Vagina (tissue), 2 donors: ENCODE measurements around the gene VPS45.

Experiments
- POLR2A ChIP-seq, 2 donors: fragments of 450-650 bp; IDR thresholded peaks; one replicate each; pipeline ENCODE4 v1.6.1; 2017; ENCODE audit warnings: antibody characterized with exemption in 2 of 2, mild to moderate bottlenecking in 2 of 2, moderate library complexity in 2 of 2
- TF ChIP-seq, protein P1 (sequence below), 3 experiments: fragments of 450-650 bp in 2 of 3; fragments of 200-600 bp in 1 of 3; sonication (generic) in 1 of 3; IDR thresholded peaks; one replicate each; pipeline ENCODE4 v1.5.1; 2017 to 2019; ENCODE audit warnings: antibody characterized with exemption in 3 of 3, mild to moderate bottlenecking in 2 of 3, moderate library complexity in 2 of 3

DNA sequence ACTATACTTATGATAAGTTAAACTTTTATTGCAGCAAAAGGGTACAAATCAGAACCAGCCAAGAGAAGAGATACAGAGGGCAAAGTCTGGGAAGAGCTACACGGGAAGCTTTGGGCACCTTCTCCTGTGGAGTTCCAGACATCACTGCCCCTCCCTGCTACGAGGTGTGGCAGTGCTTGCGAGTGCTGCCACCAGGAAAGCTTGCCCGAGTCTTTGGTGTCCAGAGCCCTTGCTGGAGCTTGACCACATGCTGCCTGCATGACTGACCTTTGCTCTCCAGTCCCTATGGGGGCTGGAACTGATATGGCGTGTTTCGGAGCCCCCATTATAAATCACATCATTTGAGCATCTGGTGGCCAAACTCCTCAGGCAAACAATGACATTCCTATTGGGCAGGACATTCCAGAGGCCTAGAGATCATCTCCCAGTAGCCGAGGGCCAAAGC is 105.6 kb downstream of the VPS45 start:
- TF ChIP-seq, protein P1, sequence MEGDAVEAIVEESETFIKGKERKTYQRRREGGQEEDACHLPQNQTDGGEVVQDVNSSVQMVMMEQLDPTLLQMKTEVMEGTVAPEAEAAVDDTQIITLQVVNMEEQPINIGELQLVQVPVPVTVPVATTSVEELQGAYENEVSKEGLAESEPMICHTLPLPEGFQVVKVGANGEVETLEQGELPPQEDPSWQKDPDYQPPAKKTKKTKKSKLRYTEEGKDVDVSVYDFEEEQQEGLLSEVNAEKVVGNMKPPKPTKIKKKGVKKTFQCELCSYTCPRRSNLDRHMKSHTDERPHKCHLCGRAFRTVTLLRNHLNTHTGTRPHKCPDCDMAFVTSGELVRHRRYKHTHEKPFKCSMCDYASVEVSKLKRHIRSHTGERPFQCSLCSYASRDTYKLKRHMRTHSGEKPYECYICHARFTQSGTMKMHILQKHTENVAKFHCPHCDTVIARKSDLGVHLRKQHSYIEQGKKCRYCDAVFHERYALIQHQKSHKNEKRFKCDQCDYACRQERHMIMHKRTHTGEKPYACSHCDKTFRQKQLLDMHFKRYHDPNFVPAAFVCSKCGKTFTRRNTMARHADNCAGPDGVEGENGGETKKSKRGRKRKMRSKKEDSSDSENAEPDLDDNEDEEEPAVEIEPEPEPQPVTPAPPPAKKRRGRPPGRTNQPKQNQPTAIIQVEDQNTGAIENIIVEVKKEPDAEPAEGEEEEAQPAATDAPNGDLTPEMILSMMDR (IDR thresholded peaks at IDR 0.05) = no peak
- no peak for TF ChIP-seq POLR2A (IDR thresholded peaks at IDR 0.05)
